HK-2 (cell line): Measurements from ENCODE around the gene STARD10.
"Not testable (repeated sequence)": the region's sequence is repeated elsewhere in the genome, so short reads cannot be mapped to it uniquely, and the experiment has no call there.

Experiments
- DNase-seq: peaks from one replicate; pipeline ENCODE4 v3.0.0-alpha.2; 2018; ENCODE audit not compliant: unreplicated experiment

STARD10 gene, protein sequence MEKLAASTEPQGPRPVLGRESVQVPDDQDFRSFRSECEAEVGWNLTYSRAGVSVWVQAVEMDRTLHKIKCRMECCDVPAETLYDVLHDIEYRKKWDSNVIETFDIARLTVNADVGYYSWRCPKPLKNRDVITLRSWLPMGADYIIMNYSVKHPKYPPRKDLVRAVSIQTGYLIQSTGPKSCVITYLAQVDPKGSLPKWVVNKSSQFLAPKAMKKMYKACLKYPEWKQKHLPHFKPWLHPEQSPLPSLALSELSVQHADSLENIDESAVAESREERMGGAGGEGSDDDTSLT

DNA sequence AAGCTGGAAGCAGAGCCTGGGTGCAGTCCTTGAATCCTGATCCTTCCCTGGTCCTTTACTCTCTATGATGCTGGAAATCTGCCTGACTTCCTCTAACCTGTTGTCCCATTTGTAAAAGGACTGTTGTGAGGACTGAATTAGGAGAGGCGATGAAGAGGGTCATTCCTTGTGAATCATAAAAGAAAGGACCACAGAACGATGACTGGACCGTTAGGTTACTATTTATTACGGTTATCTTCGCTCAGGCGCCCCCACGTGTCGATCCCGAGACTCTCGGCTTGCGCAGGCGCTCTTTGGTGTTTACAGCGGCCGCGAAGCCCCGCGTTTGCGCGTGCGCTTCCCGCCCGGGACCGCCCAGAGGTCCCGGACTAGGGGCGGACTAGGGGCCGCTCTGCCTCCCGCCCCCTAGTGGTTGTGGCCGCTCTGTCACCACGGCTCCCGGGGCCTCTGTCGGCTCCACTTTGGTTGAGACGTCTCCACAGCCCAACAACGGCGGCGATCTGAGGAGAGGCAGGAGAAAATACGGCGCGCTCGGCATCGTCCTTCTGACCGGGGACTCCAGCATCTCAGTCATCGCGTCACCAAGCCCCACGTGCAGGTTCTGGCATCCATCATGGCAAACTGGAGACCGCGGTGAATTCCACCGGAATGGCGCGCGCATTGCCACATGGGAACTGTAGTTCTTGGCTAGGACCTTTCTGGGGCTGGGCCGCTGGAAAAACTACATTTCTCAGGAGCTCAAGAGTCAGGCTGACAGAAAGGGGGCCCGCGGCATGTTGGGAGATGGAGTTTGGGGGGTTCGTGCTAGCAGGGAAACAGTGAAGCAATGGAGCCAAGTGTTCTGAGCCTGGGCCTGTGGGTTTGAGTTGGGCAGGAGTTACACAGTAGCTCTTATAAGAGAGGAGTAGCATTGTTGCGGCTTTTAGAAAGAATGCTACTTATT, at the start of gene STARD10:
Gene STARD10 (minus strand): TSS at position 623 of the 943 bp plus-strand sequence. CDS start 12,866 bp downstream, outside the sequence.
- DNase-seq: peak; percentile 86

DNA sequence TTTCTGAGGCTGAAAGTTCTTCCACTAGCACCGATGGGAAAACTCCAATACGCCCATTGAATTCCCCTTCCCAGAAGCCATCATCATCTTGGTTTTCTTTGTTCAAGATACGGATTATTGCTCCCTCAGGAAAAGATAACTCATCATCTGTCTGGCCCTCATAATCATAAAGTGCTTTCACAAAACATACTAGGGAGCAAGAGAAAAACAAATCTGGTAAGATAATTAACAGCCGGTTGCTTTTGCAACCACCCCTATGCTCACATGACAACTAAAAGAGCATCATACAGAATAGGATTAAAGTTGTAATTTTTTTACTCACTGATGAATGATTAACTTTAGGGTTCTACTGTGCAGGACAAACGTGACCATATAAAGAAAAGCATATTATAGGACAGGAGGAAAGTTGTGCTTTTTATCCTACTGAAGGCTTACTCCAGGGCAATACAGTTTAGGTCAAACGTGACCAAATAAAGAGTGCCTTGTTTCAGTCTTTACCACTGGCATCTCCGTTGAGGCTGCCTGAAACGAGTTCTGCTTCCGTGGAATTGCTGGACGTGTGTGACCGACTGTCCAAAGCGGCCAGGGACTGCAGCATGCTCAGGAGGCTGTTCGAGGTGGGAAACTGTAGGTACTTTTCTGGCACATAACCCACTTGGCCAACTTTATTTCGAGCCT, 48.9 kb upstream of the STARD10 start:
- DNase-seq: no peak

DNA sequence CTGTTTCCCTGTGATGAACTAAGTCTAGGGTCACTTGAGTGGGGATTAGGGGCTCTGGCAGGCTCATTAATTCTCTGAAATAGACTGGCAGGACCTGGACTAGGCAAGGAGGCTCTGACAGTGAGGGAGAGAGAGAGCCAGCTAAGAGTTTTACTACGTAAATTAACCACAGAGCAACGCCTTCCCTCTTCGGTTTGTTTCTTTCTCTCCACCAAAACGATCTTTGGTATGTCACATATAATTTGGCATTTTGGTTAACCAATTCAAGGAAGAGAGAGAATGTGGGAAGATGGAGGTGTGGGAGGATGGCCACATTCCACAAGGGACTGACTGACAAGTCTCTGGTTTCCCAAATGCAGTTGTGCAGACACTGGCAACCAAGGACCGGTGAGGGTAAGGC, 48.3 kb upstream of the STARD10 start:
- no peak for DNase-seq

DNA sequence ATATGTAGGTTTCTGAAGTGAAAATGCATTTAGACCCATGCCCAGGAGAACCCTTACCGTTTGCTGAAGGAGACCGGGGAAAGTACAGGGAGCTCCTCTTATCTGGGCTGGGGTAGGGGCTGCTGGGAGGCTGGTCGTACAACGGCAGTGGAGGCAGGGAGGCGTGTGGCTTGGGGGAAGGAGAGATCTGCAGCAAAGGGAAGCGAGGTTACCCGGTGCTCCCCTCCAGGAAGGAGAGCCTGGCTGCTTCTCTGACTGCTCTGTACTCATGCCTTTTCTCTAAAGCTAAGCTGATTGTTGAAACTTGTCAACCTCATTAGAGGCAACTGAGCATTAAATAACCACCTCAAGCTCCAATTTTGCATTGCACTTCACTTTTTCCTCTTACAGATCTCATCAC, 47.5 kb upstream of the STARD10 start:
- DNase-seq: no peak

DNA sequence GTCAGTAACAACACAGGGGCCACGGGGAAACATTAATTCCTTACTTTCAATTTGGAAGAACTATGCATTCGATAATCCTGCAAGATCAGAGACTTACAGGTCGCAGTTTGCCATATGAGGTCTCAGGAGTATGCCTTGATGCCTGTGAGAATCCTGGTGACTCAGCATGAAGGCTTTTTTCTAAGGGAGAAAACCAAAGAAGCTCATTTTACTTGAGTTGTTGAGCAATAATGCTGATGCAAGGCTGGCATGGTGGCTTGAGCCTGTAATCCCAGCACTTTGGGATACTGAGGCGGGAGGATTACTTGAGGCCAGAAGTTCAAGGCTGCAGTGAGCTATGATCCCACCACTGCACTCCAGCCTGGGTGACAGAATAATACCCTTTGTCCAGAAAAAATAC, 46.9 kb upstream of the STARD10 start:
- no peak for DNase-seq

DNA sequence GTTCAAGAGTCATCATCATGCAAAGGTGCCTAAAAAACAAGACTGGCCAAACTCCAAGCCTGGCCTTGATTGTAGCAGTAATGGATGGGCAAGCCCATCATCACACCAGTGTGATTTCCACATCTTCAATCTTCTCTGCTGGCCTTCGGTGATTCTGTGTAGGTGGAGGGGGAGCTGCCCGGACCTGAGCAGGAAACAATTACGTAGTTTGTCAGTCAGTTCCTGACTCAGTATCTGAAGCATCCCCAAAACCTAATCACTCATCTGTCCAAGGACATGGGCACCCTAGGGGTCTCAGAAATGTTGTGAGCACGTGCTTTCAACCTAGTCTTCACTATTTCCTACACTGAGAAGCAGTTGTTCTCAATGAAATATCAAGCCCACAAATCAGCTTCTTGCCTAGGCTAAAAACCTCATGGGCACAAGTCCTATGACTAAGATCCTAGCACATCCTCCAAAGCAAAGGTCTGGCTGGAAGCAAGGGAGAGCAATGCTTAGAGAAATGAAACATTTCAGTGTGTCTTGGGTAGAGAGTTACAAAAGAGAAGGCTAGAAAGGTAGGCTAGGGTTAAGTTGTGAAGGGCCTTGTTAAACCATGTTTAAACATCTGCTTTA, 45.0 kb upstream of the STARD10 start:
- no peak for DNase-seq

DNA sequence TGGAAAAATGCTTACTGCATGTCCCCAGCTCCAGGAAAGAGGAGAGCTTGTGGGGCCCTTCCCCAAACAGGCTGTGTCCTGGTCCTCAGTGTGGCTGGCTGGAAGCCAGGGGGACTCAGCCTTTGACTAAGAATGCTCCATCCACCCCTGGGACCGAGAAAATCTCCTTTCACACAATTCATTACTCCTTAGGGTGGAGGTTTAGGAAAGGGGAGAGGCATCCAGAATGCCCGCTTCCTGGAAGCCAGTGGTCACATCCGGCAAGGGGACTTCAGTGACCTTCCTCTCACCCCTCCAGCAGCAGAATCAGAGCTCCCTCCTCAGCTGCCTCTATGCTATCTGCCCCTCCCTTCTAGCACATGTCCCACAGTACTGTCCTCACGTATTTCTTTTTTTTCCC, 42.3 kb upstream of the STARD10 start:
- DNase-seq: no peak

DNA sequence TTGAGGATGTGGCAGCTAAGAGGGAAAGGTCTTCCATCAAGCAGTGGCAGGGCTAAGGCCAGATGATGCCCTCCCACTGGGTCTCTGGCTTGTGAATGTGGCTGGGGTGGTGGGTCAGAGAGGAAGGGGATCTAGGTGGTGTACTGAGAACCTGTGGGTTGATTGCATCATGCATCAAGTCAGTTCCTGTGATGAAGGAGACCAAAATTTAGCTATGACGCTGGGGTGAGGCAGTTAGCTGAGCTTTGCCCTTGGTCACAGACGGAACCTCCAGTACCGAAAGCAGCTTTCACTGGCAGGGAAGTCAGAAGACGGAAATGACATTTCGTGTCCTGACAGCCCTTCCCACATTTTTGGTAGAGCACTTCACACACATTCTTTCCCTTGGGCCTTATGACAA, 41.1 kb upstream of the STARD10 start:
- DNase-seq: no peak

DNA sequence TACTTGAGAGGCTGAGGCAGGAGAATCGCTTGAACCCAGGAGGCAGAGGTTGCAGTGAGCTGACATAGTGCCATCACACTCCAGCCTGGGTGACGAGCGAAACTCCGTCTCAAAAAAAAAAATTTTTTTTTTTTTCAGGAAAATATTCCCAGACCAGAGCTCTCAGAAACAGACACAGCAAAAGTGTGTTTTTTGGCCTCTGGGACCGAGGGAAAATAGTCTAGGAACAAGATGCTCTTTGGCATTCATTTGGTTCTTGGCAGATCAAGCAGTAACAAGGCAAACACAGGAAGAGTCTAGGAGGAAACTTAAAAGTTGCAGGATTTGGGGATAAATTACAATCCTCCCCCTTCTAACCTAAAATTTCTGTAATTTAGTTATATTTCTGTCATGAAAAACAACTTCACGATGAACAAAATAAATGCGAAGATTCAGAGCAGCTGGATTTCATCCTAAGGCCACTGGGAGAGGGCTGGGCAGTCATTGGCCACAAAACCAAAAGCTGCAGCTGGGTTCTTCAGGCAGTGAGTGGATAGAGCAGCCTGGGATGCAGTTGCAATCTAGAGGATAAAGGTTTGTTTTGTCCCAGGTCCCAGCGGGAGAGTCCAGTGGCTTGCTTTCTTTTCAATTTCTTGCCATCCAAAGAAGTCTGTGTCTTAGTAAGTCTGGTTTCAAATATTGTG, 40.1 kb upstream of the STARD10 start:
- DNase-seq: no peak

DNA sequence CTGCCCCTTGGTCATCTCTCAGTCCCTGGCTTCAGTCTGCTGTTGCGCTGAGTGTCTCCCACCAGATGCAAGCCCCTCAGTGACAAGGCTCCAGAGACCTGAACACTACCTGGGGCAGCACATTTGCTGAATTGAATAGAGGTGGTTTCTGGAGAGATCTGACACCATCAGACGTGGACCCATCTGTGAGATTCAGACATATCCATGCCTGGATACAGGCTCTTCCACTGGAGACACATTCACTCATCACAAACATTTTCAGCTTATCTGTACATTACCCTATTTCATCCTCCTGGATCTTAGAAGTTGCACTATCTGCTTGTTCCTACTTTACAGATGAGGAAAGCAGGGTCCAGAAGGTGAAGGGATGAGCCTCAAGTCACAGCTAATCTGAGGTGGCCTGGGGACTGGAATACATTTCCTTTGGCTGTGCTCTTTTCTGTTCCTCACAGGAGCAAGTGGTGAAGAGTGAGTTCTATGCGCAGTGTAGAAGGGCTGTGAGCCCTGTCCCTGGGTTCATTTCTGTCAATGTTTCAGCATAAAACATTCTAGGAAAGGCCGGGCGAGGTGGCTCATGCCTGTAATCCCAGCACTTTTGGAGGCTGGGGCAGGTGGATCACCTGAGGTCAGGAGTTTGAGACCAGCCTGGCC, 39.4 kb upstream of the STARD10 start:
- DNase-seq: no peak

DNA sequence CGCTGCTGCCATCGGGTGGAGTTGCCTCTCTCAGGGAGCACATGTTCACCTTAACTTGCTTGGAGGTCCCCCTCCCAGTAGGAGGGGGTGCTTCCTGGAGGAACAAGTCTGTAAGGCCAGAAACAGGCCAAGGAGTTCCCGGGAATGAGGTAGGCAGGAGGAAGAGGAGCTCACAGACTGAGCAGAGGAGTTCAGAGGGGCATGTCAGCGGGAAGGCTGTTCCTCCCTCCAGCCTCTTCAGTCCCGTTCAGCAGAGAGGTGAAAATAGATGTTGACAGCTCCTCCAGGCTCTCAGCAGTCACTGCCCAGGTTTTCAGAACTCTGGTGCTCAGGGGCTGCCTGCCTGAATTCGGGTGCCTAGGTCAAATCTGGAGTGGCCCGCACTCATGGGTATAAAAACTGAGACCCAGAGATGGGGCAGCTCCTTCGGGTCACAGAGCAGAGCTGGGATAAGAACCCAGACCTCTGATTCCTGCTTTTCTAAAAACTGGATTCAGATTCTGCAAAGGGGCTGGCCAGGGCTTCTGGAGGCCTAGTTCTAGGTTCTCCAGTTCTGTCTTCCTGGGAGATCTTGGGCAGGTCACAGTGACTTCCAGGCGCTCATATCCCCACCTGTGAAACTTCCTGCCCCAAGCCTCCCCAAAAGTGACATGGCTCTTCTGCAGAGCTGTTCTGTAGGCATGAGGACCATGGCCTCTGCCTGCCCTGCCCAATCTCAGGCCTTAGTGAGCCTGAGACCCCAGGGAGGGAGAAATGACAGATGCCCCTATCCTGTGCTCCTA, 38.6 kb upstream of the STARD10 start:
- DNase-seq: no peak

DNA sequence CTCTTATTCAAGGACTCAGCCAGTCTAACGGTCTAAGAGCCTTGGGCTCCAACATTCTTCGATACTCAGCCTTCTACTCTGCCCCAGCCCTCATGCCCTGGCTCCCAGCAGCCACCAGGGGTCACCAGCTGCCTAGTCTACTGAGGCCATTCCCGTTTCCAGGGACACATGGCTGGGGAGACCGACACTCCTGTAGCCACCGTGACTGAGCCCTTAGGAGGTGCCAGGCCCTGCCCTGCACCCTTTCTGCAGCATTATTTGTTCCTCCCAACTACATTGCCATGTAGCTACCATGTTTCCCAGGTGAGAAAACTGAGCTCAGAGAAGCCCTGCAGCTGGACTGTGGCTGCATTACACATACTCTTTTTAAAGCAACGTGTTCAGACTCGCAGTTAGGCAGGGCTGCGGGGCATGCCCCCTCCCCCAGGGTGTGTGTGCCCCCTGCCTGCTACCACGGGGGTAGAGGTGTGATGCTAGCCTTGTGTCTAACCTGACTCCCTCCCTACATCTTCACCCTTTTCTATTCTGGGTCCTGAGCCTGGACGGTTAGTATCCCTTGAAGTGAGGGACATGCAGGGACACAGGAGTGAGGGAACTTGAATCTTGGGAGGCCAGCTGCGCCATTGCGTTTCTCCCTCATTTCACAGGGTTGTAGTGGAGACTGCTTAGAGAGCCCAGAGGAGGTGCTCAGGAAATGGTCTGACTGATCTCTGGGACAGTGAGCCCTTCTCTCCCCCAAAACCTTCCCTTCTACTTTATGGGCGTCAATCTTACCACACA, 37.9 kb upstream of the STARD10 start:
- DNase-seq: no peak

DNA sequence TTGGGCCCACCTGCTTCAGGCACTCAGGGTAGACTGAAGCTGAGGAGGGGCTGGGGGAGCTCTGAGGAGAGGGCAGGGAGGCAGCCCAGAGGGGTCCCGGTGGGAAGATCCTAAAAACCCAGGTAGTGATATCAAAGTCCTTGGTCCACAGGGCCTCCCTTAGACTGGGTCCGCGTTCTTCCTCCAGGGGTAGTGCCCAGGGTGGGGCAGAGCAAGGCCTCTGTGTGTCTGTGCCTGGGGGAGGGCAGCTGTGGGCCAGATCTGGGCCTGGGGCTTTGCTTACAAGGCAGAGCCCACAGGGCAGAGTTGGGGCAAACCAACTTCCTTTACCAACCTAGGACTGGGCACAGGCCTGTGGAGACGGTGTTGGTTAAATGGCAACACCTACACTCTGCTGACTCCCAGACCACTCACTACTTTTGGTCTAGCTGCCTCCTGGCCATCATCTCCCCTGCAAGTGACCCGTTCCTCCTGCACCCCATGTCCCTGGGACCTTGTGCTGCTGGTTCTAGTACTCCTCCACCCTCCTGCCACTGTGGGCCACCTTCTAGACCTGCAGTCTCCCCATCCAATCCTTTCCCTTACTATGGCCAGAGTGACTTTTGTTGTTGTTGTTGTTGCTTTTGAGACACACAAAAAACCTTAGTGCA, 36.2 kb upstream of the STARD10 start:
- no peak for DNase-seq

DNA sequence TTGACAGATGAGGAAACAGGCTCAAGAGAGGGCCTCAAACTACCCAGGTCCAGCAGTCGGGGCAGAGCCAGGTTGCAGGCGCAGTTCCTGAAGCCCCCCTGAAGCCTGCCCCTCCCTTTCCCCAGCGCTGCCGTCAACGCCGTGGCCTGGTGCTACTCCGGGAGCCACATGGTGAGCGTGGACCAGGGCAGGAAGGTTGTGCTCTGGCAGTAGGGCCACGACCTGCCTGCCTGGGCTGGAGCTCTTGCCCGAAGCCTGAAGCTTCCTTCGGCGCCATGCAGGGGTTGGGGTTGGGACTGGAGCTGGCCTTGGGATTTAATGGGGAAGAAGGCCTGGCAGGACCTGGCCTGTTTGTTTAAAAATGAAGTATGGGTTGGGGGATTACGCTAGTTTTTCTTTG, 35.3 kb upstream of the STARD10 start:
- DNase-seq: no peak

DNA sequence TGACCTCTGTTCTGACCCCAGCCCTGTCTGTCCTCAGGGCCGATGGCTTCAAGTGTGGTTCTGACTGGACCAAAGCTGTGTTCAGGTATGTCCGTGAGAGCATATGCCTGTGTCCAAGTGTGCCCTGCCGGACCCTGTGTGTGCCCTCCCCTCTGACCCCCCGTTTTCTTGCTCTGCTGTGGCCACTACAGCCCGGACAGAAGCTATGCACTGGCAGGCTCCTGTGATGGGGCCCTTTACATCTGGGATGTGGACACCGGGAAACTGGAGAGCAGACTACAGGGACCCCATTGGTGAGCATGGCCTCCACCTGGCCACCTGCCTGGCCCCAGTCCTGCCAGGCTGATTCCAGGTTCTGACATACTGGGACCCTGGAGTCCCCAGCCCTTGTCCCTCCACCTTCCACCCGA, 34.9 kb upstream of the STARD10 start:
- DNase-seq: no peak

DNA sequence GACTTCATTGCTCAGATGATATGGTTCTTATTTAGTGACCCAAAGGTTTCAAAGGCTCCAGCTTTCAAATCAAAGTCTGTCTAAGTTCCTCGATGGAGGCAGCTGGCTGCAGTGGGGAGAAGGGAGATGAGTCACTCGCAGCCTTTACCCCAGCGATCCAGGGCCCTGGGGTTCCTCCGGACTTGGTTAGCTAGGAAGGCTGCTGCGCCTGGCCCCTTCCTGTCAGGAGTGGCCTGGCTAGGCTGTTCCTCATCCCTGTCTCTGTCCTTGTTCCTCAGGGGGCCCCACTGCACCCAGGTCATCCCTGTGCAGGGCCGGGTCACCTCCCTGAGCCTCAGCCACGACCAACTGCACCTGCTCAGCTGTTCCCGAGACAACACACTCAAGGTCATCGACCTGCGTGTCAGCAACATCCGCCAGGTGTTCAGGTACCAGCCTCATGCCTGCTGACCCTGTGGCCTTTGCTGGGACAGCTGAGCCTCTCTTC, 34.3 kb upstream of the STARD10 start:
- DNase-seq: no peak

DNA sequence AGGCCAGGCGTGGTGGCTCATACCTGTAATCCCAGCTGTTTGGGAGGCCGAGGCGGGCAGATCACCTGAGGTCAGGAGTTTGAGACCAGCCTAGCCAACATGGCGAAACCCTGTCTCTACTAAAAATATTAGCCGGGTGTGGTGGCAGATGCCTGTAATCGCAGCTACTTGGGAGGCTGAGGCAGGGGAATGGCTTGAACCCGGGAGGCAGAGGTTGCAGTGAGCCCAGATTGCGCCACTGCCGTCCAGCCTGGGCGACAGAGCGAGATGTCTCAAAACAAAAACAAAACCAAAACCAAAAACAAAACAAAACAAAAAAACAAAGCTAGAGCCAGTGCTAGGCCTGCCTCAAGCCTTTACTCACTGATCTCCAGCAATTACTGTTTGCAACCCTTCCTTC, 33.8 kb upstream of the STARD10 start:
- not testable (repeated sequence) for DNase-seq

DNA sequence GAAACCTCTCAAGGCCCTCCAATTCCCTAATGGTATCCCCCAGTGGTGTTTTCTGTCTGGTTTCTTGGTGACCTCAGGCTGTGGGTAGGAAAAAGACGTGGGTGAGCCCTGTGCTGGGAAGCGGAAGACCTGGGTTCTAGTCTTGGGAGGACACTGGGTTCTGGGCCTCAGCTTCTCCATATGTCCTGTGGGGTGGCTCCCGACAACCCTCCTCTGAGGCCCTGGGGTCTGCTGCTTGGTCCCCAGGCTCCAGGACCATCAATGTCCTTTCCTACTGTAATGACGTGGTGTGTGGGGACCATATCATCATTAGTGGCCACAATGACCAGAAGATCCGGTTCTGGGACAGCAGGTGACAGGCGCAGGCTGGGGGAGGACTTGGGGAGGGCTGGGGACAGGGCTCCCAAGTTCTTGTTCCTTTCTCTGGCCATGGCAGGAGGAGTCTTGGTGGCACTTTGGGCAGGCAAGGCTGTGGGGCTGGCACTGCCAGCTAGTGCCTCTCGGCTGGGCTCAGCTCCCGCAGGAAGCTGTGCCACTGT, 33.2 kb upstream of the STARD10 start:
- DNase-seq: no peak
